ENCODE results near the gene CCDC154. TPM values are rescaled to one million over a fixed set of nuclear protein-coding genes. Genes with fewer than 3 reads are reported as not detected.

CCDC154 gene
- total and polyA plus RNA-seq, 2 of the 4 experiments (the other 2 are of a cell fraction), result 0.09 TPM; not detected in 1

DNA sequence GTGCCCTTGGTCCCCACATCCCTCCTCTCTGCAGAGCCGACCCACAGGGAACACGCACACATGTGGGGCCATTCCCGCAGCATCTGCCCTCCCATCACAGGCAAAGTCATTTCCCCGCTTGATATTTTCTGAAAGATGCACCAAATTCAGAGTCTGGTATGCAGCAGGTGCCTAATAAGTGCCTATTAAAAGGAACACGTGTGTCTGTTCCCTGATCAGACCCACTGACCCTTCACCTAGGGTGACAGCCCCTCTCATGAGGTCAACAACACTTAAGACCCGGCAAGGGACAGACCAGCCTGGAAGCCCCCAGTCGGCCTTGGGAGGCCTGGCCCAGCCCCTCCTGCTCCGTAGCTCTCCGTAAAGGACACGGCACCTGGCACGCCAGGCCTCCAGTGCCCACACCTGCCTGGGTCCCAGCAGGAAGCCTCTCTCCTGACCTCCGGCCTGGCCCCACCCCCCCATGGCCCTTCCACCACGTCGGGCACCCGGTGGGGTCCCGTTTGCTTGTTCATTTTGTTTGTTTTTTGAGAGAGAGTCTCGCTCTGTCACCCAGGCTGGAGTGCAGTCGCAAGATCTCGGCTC is 49.9 kb downstream of the CCDC154 start:
- no peaks in the 10 kb centered on the region for H4K20me1 ChIP-seq (ENCODE audit: insufficient read depth, low read length)
- H3K9me1 ChIP-seq (ENCODE audit: insufficient read depth, low read length), result 0 out of 2 replicates have a peak, but pooled peaks cover 2% of the 10 kb centered on the region
- TF ChIP-seq RCOR1 (IDR thresholded peaks at IDR 0.05; ENCODE audit: insufficient replicate concordance, low read length), result no peak
- TF ChIP-seq MAZ (IDR thresholded peaks at IDR 0.05; ENCODE audit: borderline replicate concordance, low read depth, low read length), result no peak
- dilution Hi-C loops (cut with HindIII; ENCODE audit: low sequenced_read_pairs, unreplicated experiment), result no loop called here
- CTCF ChIA-PET, result interaction anchor here (0.6 kb wide), 1 partner anchor 15 kb away, joined by 5 read pairs; no protein-coding TSS in a partner anchor
- H2AFZ ChIP-seq (replicated peaks; ENCODE audit: low read length, poor library complexity), result no peak overlapping the region
- no peak overlapping the region for H3K56ac ChIP-seq (ENCODE audit: extremely low read depth, insufficient read depth, low read length)
- no peak overlapping the region for H4K5ac ChIP-seq (ENCODE audit: low read depth, low read length)
- no peaks in the 10 kb centered on the region for H3K79me1 ChIP-seq (ENCODE audit: low read depth in 1 of 2, low read length in 2 of 2)
- intact Hi-C loops (cut with micrococcal nuclease), result no loop called here
- H2BK5ac ChIP-seq (ENCODE audit: low read depth, low read length, poor library complexity, severe bottlenecking), result no peak overlapping the region
- H4K8ac ChIP-seq (ENCODE audit: low read depth in 2 of 2, low read length in 2 of 2), result no peak overlapping the region
- H2BK20ac ChIP-seq (ENCODE audit: low read depth, low read length), result no peak overlapping the region
- peaks cover 37% of the 10 kb centered on the region for H3K36me3 ChIP-seq (ENCODE audit: control insufficient read depth, insufficient read depth, low read length)
- H3K23ac ChIP-seq (ENCODE audit: low read depth, low read length), result no peak overlapping the region
- H3K27me3 ChIP-seq (ENCODE audit: control insufficient read depth, insufficient read depth, low read length), result no peaks in the 10 kb centered on the region
- H2AK9ac ChIP-seq (replicated peaks; ENCODE audit: low read depth, low read length, poor library complexity), result peak overlapping the region; percentile 24
- H3K18ac ChIP-seq (ENCODE audit: low read depth, low read length), result no peak overlapping the region
- no peak overlapping the region for H3K9ac ChIP-seq (ENCODE audit: low read depth, low read length)
- no peak overlapping the region for H2BK15ac ChIP-seq (ENCODE audit: low read depth, low read length)
- POLR2A ChIA-PET (ENCODE audit: unreplicated experiment), result no interaction called here
- 92% methylated on average over 8 of the region's 19 CpGs; no CpG with 5 or more reads in 1 of the 2 experiments for WGBS, 2 experiments (ENCODE audit: extremely low coverage in 2 of 2, insufficient read length in 1 of 2)
- no peak overlapping the region for H3K27ac ChIP-seq (ENCODE audit: insufficient read depth, low read length)
- H3K4me2 ChIP-seq (ENCODE audit: low read depth, low read length), result no peak overlapping the region
- H4K91ac ChIP-seq (ENCODE audit: insufficient read depth, low read depth, low read length), result no peak overlapping the region
- no peak overlapping the region for H2BK120ac ChIP-seq (ENCODE audit: low read depth, low read length)
- BruUV-seq (replicated peaks), result no TSS peak
- no peak overlapping the region for H3K4ac ChIP-seq (ENCODE audit: low read depth, low read length)
- no peak overlapping the region for H3K14ac ChIP-seq (replicated peaks; ENCODE audit: low read depth, low read length)
- no peaks in the 10 kb centered on the region for H3K9me3 ChIP-seq (ENCODE audit: control insufficient read depth, insufficient read depth, low read length)
- H3K4me3 ChIP-seq (ENCODE audit: insufficient read depth, low read depth, low read length), result no peak overlapping the region
- in situ Hi-C loops (cut with MboI; ENCODE audit: low sequenced_read_pairs), result no loop called here
- ATAC-seq (ENCODE audit: low read depth), result no peak
- no peaks in the 10 kb centered on the region for H3K4me1 ChIP-seq (ENCODE audit: control insufficient read depth, insufficient read depth, low read length)
- H2AK5ac ChIP-seq (ENCODE audit: low read depth, low read length), result no peak overlapping the region
- no peak for DNase-seq

Data from IMR-90 (cell line).